CD4-positive, alpha-beta T cell treated with Interleukin-6 at 100 ng/mL for 8 hours (primary cell): Measurements from ENCODE around the gene INPP5A.

Experiments used
- DNase-seq: peaks from one replicate; pipeline ENCODE4 v3.0.0-alpha.2; 2020; ENCODE audit warnings: mixed read lengths, low spot score

The INPP5A gene

GRCh38 chr10:132536877-132537683, 507 bp upstream of the INPP5A start:
- peak; percentile 100 for DNase-seq

GRCh38 chr10:132538031-132538789, 623 bp downstream of the INPP5A start:
- no peak for DNase-seq

GRCh38 chr10:132538790-132539421, 1.3 kb downstream of the INPP5A start:
- no peak for DNase-seq

GRCh38 chr10:132539431-132539839, 1.8 kb downstream of the INPP5A start:
- peak; percentile 47 for DNase-seq

- peak; percentile 38 for DNase-seq
Measured at GRCh38 chr10:132539894-132540293, 2.3 kb downstream of the INPP5A start.

DNA sequence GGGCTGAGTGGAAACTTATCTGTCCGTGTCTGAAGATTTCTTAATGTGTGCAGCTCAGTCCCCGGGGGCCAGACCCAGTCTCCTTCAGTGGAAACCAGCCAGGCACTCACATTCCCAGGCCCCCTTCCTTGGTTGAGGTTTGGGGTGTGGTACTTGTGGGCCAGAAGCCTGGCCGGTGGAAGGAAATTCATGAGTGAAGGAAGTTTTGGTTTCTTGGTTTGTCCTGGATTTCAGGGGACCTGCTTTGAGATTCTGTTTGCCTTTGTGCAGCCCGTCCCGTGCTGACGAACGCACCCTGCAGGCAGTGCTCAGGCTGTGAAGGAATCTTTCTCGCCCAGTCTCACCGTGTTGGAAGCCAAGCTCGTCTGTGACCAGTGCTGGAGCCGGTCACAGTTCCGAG, 2.9 kb downstream of the INPP5A start:
- DNase-seq = no peak

- DNase-seq = no peak
Measured at GRCh38 chr10:132541129-132541528, 3.5 kb downstream of the INPP5A start.

GRCh38 chr10:132541601-132542011, 4.0 kb downstream of the INPP5A start:
- DNase-seq = no peak

DNA sequence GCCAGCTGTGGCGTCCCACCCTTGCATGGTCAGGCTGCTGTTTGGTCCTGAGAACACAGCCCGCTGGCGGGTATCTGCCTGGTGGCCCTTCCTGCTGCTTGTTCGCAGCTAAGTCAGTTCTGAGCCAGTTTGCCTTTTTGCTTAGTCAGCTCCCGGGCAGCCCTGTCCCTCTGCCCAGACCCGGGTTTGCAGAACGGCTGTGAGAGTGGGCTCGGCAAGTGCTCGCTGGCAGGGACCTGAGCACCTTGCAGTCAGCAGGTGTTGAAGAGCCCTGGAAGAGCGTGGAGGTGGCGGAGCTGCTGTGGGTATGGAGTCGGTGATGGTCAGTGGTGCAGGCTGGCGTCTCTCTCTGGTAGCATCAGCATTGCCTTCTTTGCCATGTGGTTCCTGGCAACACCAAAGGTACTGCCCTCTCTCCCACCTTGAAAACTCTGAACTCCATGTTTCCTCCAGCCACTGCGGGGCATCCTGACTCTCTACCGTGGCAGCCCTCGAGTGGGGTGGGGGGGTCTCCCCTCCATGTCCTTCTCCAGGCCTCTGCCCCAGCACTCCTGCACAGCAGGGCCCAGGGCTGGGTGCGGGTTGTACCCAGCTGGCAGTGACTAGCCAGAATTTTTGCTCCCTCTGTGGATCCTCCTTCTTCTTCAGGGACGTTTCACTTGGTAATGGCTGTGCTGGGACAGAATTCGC, 4.6 kb downstream of the INPP5A start:
- no peak for DNase-seq

GRCh38 chr10:132542819-132543218, 5.2 kb downstream of the INPP5A start:
- DNase-seq = no peak

DNA sequence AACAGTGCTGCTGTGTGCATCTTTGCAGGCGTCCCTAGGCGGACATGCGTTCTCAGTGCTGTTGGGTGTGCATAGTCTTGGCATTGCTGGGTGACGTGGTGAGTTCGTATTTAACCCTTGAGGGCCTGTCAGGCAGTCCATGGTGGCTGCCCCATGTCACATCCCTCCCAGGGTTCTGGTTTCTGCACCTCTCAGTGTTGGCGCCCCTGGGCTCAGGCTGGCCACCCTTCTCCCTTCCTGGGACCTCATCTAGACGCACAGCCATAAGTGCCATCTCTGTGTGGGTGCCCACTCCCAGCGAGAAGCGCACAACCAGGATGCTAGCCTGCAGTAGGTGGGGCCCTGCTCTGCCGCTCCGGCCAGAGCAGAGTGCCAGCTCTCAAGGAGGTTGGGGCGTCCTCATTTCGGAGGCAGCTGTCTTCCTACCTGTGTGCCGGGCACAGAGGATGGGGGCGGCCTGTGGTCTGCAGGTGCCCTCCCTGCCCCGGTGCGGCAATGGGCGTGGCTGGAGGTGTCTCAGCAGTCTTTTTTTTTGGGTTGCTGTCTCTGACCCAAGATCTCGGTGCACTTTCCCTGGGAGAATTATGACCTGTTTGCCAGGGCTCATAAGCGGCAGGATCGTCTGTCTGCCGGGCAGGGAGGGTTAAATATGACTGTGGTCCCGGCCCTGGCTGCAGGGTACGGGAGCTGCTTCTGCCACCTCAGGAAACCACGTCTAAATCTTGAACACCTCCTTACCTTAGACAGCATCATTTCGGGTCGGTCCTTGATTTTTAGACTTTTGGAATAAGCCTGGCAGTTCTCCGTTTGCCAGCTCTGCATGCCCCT, 6.5 kb downstream of the INPP5A start:
- no peak for DNase-seq

GRCh38 chr10:132544744-132545658, 7.4 kb downstream of the INPP5A start:
- peak; percentile 14 for DNase-seq

DNA sequence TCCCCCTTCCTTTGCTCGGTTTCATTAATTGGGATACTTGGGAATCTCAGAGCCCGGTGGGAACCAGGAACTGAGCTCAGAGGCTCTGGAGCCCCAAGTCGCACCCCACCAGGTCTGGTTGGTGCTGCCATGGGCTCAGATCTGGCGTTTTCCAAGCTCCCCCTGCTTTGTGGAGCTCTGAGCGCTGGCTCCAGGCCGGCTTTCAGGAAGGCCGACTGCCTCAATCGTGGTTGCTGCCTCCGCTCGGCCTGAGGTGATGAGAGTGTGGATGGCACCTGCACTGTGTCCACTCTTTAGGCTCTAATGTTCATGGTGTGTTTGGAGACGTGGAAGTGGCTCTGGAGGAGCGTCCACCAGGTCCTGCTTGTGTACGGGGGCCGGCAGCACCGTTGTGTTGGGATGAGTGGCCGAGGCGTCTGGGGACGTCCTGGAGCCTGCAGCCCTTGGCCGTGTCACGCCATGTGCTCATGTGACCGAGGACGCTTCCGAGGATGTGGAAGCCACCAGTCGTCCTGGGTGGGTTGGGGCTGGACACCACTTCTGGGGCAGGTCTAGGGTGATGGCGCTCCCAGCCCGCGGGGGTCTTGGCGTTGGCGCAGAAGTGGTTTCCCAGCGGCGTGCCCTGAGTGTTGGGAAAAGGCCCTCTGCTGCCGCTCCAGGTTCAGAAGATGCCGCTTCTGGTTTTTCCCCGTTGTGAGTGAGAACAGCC, 8.2 kb downstream of the INPP5A start:
- no peak for DNase-seq

DNA sequence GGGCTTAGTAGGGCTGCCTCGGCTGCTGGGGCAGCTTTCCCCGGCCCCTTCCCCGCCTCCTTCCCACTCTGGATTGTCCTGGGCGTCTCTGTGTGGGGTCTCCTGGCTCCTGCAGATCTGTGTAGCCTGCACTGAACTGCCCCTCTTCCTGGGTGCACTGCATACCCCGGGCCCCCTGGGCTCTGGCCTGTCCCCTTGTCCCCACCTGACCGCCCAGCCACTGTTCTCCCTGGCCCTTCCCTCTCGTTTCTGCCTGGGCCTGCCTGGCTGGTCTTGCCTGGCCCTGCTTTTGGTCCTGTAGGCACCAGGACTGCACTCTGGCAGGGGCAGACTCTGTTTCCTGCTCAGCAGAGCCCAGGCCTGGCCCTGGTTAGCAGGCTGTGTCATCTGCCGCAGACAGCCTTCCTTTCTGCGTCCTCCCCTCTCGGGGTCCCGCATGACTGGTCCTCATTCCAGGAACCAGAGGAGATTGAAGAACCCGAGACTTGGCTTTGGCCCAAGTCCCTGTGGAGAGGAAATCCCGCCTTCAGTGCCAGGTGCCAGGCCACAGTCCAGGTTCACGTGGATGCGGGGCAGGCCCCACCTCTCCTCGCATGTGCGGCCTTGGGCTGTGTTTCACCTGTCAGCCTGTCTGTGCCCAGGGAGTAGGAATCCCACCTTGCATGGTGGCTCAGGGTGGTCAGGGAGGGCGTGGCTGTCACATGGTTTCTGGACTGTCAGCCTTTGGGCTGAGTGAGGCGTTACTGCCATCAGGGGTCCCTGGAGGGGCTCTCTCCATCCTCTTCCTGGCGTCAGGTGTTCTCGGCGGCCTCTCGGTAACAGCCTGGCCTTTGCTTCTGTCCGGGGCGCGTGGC, 9.2 kb downstream of the INPP5A start:
- no peak for DNase-seq

DNA sequence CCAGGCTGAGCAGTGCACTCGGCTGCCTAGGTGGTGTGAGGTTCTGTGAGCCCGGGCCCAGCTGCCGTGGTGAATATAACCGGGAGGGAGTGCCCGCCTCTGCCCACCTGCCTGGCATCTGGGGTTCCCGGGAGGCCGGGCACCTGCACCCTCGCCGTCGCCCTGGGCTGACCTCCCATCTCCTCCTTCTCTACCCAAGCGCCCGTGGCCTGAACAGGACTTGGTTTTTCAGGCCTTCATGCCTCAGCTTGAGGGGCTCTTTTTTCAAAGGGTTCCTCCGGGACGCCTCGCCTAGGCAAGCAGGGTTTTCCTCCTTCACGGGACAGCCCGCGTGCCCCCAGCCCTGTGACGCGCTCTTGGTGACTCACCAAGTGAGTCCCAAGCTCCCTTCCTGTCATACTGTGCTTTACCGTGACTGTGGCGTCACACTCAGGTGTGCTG, 9.9 kb downstream of the INPP5A start:
- no peak for DNase-seq

- DNase-seq = no peak
Measured at GRCh38 chr10:132548106-132548823, 10.7 kb downstream of the INPP5A start.

DNA sequence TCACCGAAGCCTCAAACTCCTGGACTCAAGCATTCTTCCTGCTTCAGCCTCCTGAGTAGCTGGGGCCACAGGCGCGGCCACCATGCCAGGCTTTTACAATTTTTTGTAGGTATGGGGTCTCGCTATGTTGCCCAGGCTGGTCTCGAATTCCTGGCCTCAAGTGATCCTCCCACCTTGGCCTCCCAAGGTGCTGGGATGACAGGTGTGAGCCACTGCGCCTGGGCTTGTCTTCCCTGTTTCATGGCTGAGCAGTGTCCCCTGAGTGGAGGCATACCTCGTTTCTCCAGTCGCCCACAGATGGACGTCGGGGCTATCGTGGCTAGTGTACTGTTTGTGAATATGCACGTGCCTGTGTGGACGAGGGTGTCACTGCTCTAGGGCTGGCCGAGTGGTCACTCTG, 11.3 kb downstream of the INPP5A start:
- no peak for DNase-seq

GRCh38 chr10:132549371-132549770, 11.8 kb downstream of the INPP5A start:
- no peak for DNase-seq
